SK-N-MC (cell line): ENCODE data around the gene CACTIN.

ENCODE experiments used
- DNase-seq: peaks from one replicate; pipeline ENCODE4 v3.0.0-alpha.2; 2011; ENCODE audit warnings: low read depth, low spot score
- H3K27ac ChIP-seq: fragments of 200-600 bp; sonication (generic); 2 replicates; pipeline ENCODE4 v1.5.1; 2016; ENCODE audit warnings: mixed run types
- H3K36me3 ChIP-seq: fragments of 200-600 bp; sonication (generic); 2 replicates; pipeline ENCODE4 v1.6.1; 2017; ENCODE audit warnings: antibody characterized with exemption, low read length, mixed read lengths; ENCODE audit not compliant: insufficient read depth
- H3K4me3 ChIP-seq: fragments of 200-600 bp; sonication (generic); 2 replicates; pipeline ENCODE4 v1.5.1; 2016
- H3K9ac ChIP-seq: fragments of 200-600 bp; sonication (generic); 2 replicates; pipeline ENCODE4 v1.8.0; 2017; ENCODE audit warnings: mixed run types, mixed read lengths; ENCODE audit not compliant: insufficient read length
- H3K9me3 ChIP-seq: fragments of 200-600 bp; sonication (generic); 2 replicates; pipeline ENCODE4 v1.6.1; 2017; ENCODE audit warnings: low read depth, mild to moderate bottlenecking, antibody characterized with exemption, low read length, moderate library complexity, mixed read lengths
- EZH2 ChIP-seq: fragments of 200-600 bp; sonication (generic); IDR thresholded peaks from one replicate; pipeline ENCODE4 v1.6.1; 2017; ENCODE audit warnings: antibody characterized with exemption
- FOXP2 ChIP-seq: optimal IDR thresholded peaks from 2 replicates; pipeline ENCODE3; 2011; ENCODE audit warnings: mild to moderate bottlenecking, moderate library complexity; ENCODE audit not compliant: insufficient read depth; ENCODE audit errors: extremely low read length, control extremely low read depth
- POLR2AphosphoS5 ChIP-seq: IDR thresholded peaks from 2 replicates; pipeline ENCODE4 v1.6.1; 2012; ENCODE audit warnings: mild to moderate bottlenecking, low read depth, low read length, borderline replicate concordance

CACTIN gene

GRCh38 chr19:3610745-3611717 lies 15.6 kb downstream of the CACTIN start:
- H3K4me3 ChIP-seq, result no peak overlapping the region
- no peak overlapping the region for H3K9ac ChIP-seq
- no peaks in the 10 kb centered on the region for H3K9me3 ChIP-seq
- H3K27ac ChIP-seq, result peak overlapping the region; percentile 67; the same call in 1 of the 2 replicates
- H3K36me3 ChIP-seq, result no peaks in the 10 kb centered on the region; the same call in 1 of the 2 replicates
- no peak for TF ChIP-seq FOXP2
- TF ChIP-seq POLR2AphosphoS5, result no peak
- TF ChIP-seq EZH2, result no peak
- DNase-seq, result no peak

- no peaks in the 10 kb centered on the region for H3K9me3 ChIP-seq
- TF ChIP-seq EZH2, result no peak
- no peak for TF ChIP-seq FOXP2
- no peak; the same call in 1 of the 2 replicates for TF ChIP-seq POLR2AphosphoS5
- H3K36me3 ChIP-seq, result no peaks in the 10 kb centered on the region; the same call in 1 of the 2 replicates
- no peak overlapping the region for H3K4me3 ChIP-seq
- H3K9ac ChIP-seq, result no peak overlapping the region
- no peak for DNase-seq
- H3K27ac ChIP-seq, result peak overlapping the region; percentile 67; the same call in 1 of the 2 replicates
These were observed 16.5 kb downstream of the CACTIN start for GRCh38 chr19:3609779-3610719.

- H3K4me3 ChIP-seq, result no peak overlapping the region
- DNase-seq, result no peak
- H3K27ac ChIP-seq, result no peak overlapping the region
- H3K9me3 ChIP-seq, result no peaks in the 10 kb centered on the region
- H3K36me3 ChIP-seq, result no peaks in the 10 kb centered on the region; the same call in 1 of the 2 replicates
- no peak overlapping the region for H3K9ac ChIP-seq
- TF ChIP-seq POLR2AphosphoS5 (no peak), EZH2 (no peak), FOXP2 (no peak)
These were observed 17.8 kb downstream of the CACTIN start for GRCh38 chr19:3608750-3609322.

DNA sequence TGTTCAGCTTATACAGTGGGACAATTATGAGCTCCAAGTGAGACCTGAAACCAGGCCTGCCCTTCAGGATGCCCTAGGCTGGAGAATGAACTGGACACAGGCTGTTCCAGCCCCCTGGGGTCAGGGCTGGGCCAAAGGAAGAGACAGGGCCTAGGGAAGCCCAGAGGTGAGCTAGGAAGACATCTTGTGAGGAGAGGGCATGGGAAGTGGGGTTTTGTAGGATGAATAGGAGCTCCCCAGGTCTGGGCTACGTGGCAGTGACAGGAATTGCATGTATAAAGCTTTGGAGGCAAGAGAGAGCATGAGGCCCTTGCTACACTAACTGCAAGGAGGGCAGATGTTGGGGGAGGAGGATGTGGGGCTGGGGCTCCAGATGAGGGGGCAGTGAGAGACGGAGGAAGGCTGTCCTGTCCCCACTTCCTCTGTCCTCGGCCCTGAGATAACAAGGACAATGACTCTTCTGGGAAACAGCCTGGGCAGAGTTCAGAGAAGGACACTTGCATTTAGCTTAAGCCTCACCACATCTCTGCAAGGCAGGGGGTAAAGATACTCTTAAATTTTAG lies 18.4 kb downstream of the CACTIN start:
- Histone ChIP-seq H3K9ac (no peak overlapping the region), H3K9me3 (no peaks in the 10 kb centered on the region), H3K27ac (no peak overlapping the region), H3K4me3 (no peak overlapping the region), H3K36me3 (no peaks in the 10 kb centered on the region; the same call in 1 of the 2 replicates)
- TF ChIP-seq POLR2AphosphoS5, result no peak
- TF ChIP-seq EZH2, result no peak
- no peak for TF ChIP-seq FOXP2
- DNase-seq, result no peak

GRCh38 chr19:3607303-3608078 lies 19.1 kb downstream of the CACTIN start:
- Histone ChIP-seq H3K9ac (no peak overlapping the region), H3K4me3 (no peak overlapping the region)
- TF ChIP-seq EZH2, result no peak
- TF ChIP-seq POLR2AphosphoS5, result peak; percentile 19; the same call in 1 of the 2 replicates
- no peak for TF ChIP-seq FOXP2

GRCh38 chr19:3606690-3607289 lies 19.8 kb downstream of the CACTIN start, which contains the start of gene TBXA2R:
TBXA2R (minus strand) TSS chr19:3606875; CDS start chr19:3600634, 6,241 bp downstream.
- TF ChIP-seq FOXP2 (no peak), EZH2 (no peak), POLR2AphosphoS5 (no peak)
- no peak within 1 kb of the TSS for H3K27ac ChIP-seq
- no peak within 1 kb of the TSS for H3K4me3 ChIP-seq
- no peaks in the 10 kb centered on the region; the same call in 1 of the 2 replicates for H3K36me3 ChIP-seq
- no peaks in the 10 kb centered on the region for H3K9me3 ChIP-seq
- no peak within 1 kb of the TSS for H3K9ac ChIP-seq
- no peak for DNase-seq

More at GRCh38 chr19:3607303-3608078, 19.1 kb downstream of the CACTIN start:
- no peak for DNase-seq
- H3K9me3 ChIP-seq, result no peaks in the 10 kb centered on the region
- H3K27ac ChIP-seq, result no peak overlapping the region
- no peaks in the 10 kb centered on the region; the same call in 1 of the 2 replicates for H3K36me3 ChIP-seq
